Glutamatergic neuron (in vitro differentiated cells): Measurements from ENCODE around the gene KIF11. TPM values are rescaled to one million over a fixed set of nuclear protein-coding genes. Genes with fewer than 3 reads are reported as not detected.
A peak's percentile ranks its signal among the peaks of the same experiment; 100 is the strongest.
"Not testable (repeated sequence)": the region's sequence is repeated elsewhere in the genome, so short reads cannot be mapped to it uniquely, and the experiment has no call there.

Experiments used
- DNase-seq: peaks from one replicate; pipeline ENCODE4 v3.0.0; 2022
- H3K27ac Mint-ChIP-seq: one replicate; pipeline ENCODE4 v1.8.0; 2020; ENCODE audit warnings: mild to moderate bottlenecking, mixed read lengths, inconsistent platforms; ENCODE audit not compliant: unreplicated experiment
- H3K27me3 Mint-ChIP-seq: one replicate; pipeline ENCODE4 v1.8.0; 2020; ENCODE audit warnings: mild to moderate bottlenecking, moderate library complexity, mixed read lengths, inconsistent platforms; ENCODE audit not compliant: unreplicated experiment
- H3K36me3 Mint-ChIP-seq: one replicate; pipeline ENCODE4 v1.8.0; 2020; ENCODE audit warnings: mild to moderate bottlenecking, mixed read lengths, inconsistent platforms; ENCODE audit not compliant: unreplicated experiment
- H3K4me1 Mint-ChIP-seq: one replicate; pipeline ENCODE4 v1.8.0; 2020; ENCODE audit warnings: mild to moderate bottlenecking, low read depth, mixed read lengths, inconsistent platforms; ENCODE audit not compliant: unreplicated experiment
- H3K4me3 Mint-ChIP-seq: one replicate; pipeline ENCODE4 v1.8.0; 2020; ENCODE audit warnings: mild to moderate bottlenecking, mixed read lengths, inconsistent platforms; ENCODE audit not compliant: unreplicated experiment
- H3K9me3 Mint-ChIP-seq: one replicate; pipeline ENCODE4 v1.8.0; 2020; ENCODE audit warnings: mild to moderate bottlenecking, moderate library complexity, mixed read lengths, inconsistent platforms; ENCODE audit not compliant: unreplicated experiment
- total RNA-seq: library from RNA; stranded (reverse); fragmentation: NEBNext Ultra II Directional; extraction: Animal tissue kit (Norgen Biotek cat#: 25700); gene quantifications from one replicate; pipeline ENCODE4 v1.2.1, GENCODE V29; 2021; ENCODE audit not compliant: unreplicated experiment
- TF ChIP-seq, protein P1 (sequence below): fragments of 200-600 bp; sonication (generic); IDR thresholded peaks from one replicate; pipeline ENCODE4 v1.5.0; 2021; ENCODE audit not compliant: partially characterized antibody, unreplicated experiment

Gene KIF11
- total RNA-seq, 1 donor from 2014 or later: 7.2 TPM

DNA sequence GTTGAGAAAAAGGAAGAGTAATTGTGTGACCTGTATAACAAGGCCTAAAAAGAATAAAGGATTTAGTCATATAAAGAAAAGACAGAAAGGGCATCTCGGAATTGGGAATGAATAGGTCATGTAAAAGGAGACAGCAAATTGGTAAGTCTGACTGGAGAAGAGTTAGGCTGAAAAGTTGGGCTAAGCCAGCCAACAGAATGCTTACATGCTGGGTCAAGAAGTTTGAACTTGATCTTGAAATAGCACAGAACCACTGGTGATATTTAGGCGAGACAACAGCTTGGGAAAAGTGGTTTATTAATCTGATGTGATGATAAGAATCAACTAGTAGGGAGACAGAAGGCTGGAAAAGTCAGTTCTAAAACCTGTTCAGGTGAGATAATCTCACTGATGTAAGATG is 23.9 kb upstream of the KIF11 start:
- TF ChIP-seq, protein P1, sequence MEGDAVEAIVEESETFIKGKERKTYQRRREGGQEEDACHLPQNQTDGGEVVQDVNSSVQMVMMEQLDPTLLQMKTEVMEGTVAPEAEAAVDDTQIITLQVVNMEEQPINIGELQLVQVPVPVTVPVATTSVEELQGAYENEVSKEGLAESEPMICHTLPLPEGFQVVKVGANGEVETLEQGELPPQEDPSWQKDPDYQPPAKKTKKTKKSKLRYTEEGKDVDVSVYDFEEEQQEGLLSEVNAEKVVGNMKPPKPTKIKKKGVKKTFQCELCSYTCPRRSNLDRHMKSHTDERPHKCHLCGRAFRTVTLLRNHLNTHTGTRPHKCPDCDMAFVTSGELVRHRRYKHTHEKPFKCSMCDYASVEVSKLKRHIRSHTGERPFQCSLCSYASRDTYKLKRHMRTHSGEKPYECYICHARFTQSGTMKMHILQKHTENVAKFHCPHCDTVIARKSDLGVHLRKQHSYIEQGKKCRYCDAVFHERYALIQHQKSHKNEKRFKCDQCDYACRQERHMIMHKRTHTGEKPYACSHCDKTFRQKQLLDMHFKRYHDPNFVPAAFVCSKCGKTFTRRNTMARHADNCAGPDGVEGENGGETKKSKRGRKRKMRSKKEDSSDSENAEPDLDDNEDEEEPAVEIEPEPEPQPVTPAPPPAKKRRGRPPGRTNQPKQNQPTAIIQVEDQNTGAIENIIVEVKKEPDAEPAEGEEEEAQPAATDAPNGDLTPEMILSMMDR: no peak
- Mint-ChIP-seq H3K4me1 (peaks cover 6% of the 10 kb centered on the region), H3K4me3 (no peak overlapping the region), H3K36me3 (no peaks in the 10 kb centered on the region), H3K9me3 (no peaks in the 10 kb centered on the region), H3K27me3 (peaks cover 7% of the 10 kb centered on the region), H3K27ac (no peak overlapping the region)
- DNase-seq: no peak

DNA sequence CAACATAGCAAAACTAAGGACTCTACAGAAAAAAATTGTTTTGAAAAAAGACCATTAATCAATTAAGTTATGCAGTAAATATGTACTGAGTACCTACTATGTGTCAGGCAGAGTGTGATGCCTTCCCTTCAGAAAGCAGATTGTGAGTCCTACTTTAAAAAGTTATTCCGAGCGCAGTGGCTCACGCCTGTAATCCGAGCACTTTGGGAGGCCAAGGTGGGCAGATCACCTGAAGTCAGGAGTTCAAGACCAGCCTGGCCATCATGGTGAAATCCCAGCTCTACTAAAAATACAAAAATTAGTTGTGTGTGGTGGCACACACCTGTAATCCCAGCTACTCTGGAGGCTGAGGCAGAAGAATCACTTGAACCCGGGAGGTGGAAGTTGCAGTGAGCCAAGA is 23.3 kb upstream of the KIF11 start:
- not testable (repeated sequence) for H3K27ac Mint-ChIP-seq, H3K36me3 Mint-ChIP-seq, H3K4me3 Mint-ChIP-seq, DNase-seq, H3K27me3 Mint-ChIP-seq, H3K4me1 Mint-ChIP-seq, H3K9me3 Mint-ChIP-seq

DNA sequence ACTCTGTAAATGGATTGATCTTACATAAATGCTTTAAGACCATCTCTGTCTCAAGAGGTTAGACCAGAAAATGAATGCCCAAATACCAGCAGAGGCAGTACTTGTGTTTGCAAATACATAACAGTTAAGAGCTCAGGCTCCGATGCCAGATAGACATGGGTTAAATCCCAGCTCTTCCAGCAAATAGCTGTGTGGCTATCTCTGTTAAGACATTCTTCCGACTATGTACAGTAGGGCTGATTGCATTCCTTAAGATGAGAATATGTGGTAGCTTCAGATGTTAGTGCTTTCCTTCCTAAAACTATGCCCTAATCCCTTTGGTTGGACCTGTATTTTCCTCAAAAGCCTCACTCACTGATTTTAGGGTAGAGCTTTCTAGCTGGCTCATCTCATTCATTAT is 21.3 kb upstream of the KIF11 start:
- Mint-ChIP-seq H3K36me3 (no peaks in the 10 kb centered on the region), H3K4me3 (no peak overlapping the region), H3K27me3 (peaks cover 11% of the 10 kb centered on the region), H3K9me3 (no peaks in the 10 kb centered on the region), H3K4me1 (peaks cover 6% of the 10 kb centered on the region), H3K27ac (no peak overlapping the region)
- TF ChIP-seq, protein P1: no peak
- DNase-seq: no peak

DNA sequence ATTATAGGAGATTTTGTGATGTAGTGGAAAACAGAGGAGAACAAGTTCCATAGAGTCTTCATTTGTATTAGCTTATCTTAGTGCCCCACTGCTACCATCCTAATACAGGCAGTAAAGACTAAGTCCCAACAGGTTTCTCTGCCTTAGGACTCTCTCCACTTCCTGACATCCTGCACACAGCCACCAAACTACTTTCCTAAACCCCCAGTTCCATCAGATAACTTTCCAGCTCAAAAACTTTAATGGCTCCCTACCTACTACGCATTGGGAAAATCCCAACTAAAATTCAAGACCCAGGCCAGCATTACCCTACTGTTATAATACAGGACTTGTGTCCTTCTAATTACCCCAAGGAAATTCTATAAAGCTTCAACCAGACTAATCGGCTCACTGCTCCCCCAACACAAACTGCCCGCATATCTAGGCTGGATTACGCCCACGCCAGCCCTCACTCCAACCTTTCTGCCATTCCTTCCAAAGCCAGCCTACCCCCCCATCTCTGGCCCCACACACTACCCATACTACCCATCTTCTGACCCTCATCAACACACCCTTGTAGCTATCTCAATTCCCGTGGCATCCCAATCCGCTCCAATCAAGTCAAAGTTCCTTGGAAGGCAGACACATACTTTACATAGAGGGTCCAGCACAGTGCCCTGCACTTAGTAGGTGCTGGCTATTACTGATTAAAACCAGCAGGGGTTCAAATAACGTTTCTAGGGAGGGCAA is 20.4 kb upstream of the KIF11 start:
- no peaks in the 10 kb centered on the region for H3K9me3 Mint-ChIP-seq
- no peak overlapping the region for H3K27ac Mint-ChIP-seq
- H3K27me3 Mint-ChIP-seq: peaks cover 9% of the 10 kb centered on the region
- H3K4me1 Mint-ChIP-seq: peaks cover 6% of the 10 kb centered on the region
- DNase-seq: no peak
- H3K36me3 Mint-ChIP-seq: no peaks in the 10 kb centered on the region
- H3K4me3 Mint-ChIP-seq: peak overlapping the region; percentile 76
- TF ChIP-seq, protein P1: no peak

DNA sequence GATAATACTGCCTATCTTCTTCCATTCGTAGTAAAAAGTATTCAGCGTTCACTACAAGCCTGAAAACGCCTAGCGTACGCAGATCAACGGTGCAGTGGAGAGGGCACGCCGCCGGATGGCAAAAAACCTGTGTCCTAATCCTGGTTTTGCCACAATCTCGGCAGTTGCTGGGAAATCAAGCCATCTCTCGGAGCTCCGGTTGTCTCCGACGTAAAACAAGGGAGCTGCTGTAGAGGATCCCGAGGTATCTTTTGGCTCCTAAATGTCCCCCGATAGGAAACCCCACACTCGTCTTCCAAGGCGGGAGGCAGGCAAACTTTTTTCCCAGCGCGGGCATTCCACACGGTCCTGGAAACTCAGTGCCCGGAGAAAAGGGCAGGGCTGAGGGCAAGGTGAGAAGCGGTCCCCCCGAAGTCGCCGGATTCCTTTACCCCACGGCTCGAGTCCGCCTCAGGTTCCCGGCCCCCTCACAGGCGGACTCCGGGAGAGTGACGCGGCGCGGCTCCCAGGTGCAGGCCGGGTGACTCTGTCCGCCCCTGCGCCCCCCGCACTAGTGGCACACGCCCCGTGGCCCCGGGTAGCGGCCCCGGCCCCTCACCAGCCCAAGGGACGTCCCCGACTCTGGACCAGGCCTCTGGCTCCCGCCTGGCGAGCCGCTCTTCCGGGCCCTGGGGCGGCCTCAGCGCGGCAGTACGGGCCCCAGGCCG is 19.7 kb upstream of the KIF11 start:
- H3K9me3 Mint-ChIP-seq: no peaks in the 10 kb centered on the region
- TF ChIP-seq, protein P1: no peak
- DNase-seq: peak; percentile 55
- peaks cover 9% of the 10 kb centered on the region for H3K27me3 Mint-ChIP-seq
- no peaks in the 10 kb centered on the region for H3K36me3 Mint-ChIP-seq
- no peak overlapping the region for H3K27ac Mint-ChIP-seq
- peaks cover 6% of the 10 kb centered on the region for H3K4me1 Mint-ChIP-seq
- H3K4me3 Mint-ChIP-seq: peak overlapping the region; percentile 76
